DOHH2 (cell line): Measurements from ENCODE around the gene SMAD5.

Experiments
- H3F3A ChIP-seq: fragments of 200-600 bp; sonication (generic), shearing (Covaris generic); 2 replicates; pipeline ENCODE4 v1.6.0; 2016; ENCODE audit warnings: antibody characterized with exemption, mild to moderate bottlenecking; ENCODE audit not compliant: control insufficient read depth, insufficient read depth
- H3K27ac ChIP-seq: fragments of 200-600 bp; sonication (generic); 2 replicates; pipeline ENCODE4 v1.5.1; 2014; ENCODE audit warnings: low read depth, mild to moderate bottlenecking, low read length, moderate library complexity
- H3K27me3 ChIP-seq: fragments of 200-600 bp; sonication (generic); 2 replicates; pipeline ENCODE4 v1.6.1; 2014; ENCODE audit warnings: mild to moderate bottlenecking, low read length, mixed read lengths; ENCODE audit not compliant: control insufficient read depth
- H3K36me3 ChIP-seq: fragments of 200-600 bp; sonication (generic); 2 replicates; pipeline ENCODE4 v1.6.1; 2014; ENCODE audit warnings: mild to moderate bottlenecking, low read length, moderate library complexity, mixed read lengths; ENCODE audit not compliant: control insufficient read depth
- H3K4me1 ChIP-seq: fragments of 200-600 bp; sonication (generic); 2 replicates; pipeline ENCODE4 v1.6.1; 2014; ENCODE audit warnings: mild to moderate bottlenecking, low read length, mixed read lengths; ENCODE audit not compliant: control insufficient read depth
- H3K4me2 ChIP-seq: fragments of 200-600 bp; sonication (generic); 2 replicates; pipeline ENCODE4 v1.6.0; 2014; ENCODE audit warnings: mild to moderate bottlenecking, low read length, moderate library complexity
- H3K4me3 ChIP-seq: fragments of 200-600 bp; sonication (generic); 2 replicates; pipeline ENCODE4 v1.5.1; 2014; ENCODE audit warnings: mild to moderate bottlenecking, low read length, mixed read lengths
- H3K79me2 ChIP-seq: fragments of 200-600 bp; sonication (generic); 2 replicates; pipeline ENCODE4 v1.6.1; 2014; ENCODE audit warnings: mild to moderate bottlenecking, low read length, mixed read lengths; ENCODE audit not compliant: control insufficient read depth
- H3K9me2 ChIP-seq: fragments of 200-600 bp; sonication (generic); replicated peaks from 2 replicates; pipeline ENCODE4 v1.6.1; 2014; ENCODE audit warnings: mild to moderate bottlenecking, low read length, mixed read lengths; ENCODE audit not compliant: control insufficient read depth
- H3K9me3 ChIP-seq: fragments of 200-600 bp; sonication (generic); 2 replicates; pipeline ENCODE4 v1.6.1; 2014; ENCODE audit warnings: antibody characterized with exemption, low read length, mixed read lengths; ENCODE audit not compliant: control insufficient read depth, insufficient read depth
- H4K20me1 ChIP-seq: fragments of 200-600 bp; sonication (generic); 2 replicates; pipeline ENCODE4 v1.6.0; 2014; ENCODE audit warnings: low read depth, mild to moderate bottlenecking, antibody characterized with exemption, low read length, moderate library complexity; ENCODE audit not compliant: control insufficient read depth, insufficient read depth
- EZH2phosphoT487 ChIP-seq: fragments of 200-600 bp; sonication (generic); IDR thresholded peaks from 2 replicates; pipeline ENCODE4 v1.6.1; 2017; ENCODE audit warnings: borderline replicate concordance, mild to moderate bottlenecking, antibody characterized with exemption, low read length, moderate library complexity, mixed read lengths
- TF ChIP-seq, protein P1 (sequence below): fragments of 200-600 bp; sonication (generic); IDR thresholded peaks from one replicate; pipeline ENCODE4 v1.5.1; 2014; ENCODE audit warnings: antibody characterized with exemption, mild to moderate bottlenecking, low read depth, low read length; ENCODE audit not compliant: poor library complexity, severe bottlenecking

Gene SMAD5

DNA sequence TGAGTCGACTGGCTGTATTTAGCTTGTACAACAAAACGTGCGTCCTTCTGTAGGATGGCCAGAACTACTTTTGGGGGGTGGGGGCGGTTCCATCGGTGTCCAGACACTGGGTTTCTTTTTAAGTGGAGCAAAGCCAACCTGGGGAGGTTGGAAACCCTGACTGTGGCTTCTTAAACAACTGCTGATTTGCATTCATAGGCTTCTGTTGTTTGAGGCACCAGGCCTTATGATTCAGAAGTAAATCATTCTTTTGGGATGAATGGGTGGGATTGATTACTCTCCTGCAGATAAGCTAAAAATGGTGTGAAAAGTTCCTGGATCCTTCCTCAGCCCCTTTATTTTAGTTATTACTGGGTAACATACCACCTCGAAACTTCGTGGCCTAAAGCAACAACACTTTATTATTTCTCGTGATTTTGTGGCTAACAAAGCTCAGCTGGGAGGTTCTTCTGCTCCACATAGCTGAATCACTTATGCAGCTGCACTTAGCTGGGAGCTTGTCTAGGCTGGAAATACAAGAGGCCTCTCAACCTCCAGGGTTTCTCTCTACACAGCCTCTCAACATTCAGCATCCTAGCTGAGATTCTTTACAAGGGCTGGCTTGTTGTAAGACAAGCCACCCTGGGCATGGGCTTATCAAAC is 72.5 kb downstream of the SMAD5 start:
- no peak overlapping the region for H3K27ac ChIP-seq
- no peaks in the 10 kb centered on the region for H3K9me2 ChIP-seq
- no peak overlapping the region for H3K4me3 ChIP-seq
- H3K79me2 ChIP-seq: no peaks in the 10 kb centered on the region
- H3K4me1 ChIP-seq: no peaks in the 10 kb centered on the region
- no peaks in the 10 kb centered on the region for H3F3A ChIP-seq
- no peaks in the 10 kb centered on the region for H3K9me3 ChIP-seq
- H3K27me3 ChIP-seq: no peaks in the 10 kb centered on the region
- TF ChIP-seq, protein P1, sequence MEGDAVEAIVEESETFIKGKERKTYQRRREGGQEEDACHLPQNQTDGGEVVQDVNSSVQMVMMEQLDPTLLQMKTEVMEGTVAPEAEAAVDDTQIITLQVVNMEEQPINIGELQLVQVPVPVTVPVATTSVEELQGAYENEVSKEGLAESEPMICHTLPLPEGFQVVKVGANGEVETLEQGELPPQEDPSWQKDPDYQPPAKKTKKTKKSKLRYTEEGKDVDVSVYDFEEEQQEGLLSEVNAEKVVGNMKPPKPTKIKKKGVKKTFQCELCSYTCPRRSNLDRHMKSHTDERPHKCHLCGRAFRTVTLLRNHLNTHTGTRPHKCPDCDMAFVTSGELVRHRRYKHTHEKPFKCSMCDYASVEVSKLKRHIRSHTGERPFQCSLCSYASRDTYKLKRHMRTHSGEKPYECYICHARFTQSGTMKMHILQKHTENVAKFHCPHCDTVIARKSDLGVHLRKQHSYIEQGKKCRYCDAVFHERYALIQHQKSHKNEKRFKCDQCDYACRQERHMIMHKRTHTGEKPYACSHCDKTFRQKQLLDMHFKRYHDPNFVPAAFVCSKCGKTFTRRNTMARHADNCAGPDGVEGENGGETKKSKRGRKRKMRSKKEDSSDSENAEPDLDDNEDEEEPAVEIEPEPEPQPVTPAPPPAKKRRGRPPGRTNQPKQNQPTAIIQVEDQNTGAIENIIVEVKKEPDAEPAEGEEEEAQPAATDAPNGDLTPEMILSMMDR: no peak
- no peak for TF ChIP-seq EZH2phosphoT487
- H3K36me3 ChIP-seq: no peaks in the 10 kb centered on the region
- H3K4me2 ChIP-seq: no peak overlapping the region
- no peaks in the 10 kb centered on the region for H4K20me1 ChIP-seq

DNA sequence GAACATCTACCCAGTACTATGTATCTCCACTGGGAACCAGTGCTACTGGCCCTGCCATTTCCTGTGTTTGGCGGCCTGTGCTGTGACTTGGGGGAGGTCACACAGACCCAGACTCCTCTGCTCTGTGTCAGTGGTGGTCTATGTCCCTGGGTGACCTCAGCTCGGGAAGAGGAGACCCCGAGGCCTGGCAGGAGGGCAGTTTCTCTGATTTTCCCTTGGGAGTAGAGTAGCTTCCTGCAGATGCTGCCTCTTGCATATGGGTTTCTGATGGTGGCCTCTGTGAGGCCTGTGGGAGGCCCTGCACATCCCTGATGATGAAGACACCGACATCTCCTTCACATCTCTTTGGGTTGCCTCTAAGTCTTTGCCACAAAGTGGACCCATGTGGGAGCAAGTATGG is 73.3 kb downstream of the SMAD5 start:
- Histone ChIP-seq H4K20me1 (no peaks in the 10 kb centered on the region), H3K27ac (no peak overlapping the region), H3K9me2 (no peaks in the 10 kb centered on the region), H3K27me3 (no peaks in the 10 kb centered on the region; the same call in 1 of the 2 replicates), H3K9me3 (no peaks in the 10 kb centered on the region), H3K4me2 (no peak overlapping the region), H3K79me2 (no peaks in the 10 kb centered on the region), H3K4me3 (no peak overlapping the region), H3K4me1 (no peaks in the 10 kb centered on the region), H3K36me3 (no peaks in the 10 kb centered on the region), H3F3A (no peaks in the 10 kb centered on the region)
- TF ChIP-seq, protein P1: no peak
- TF ChIP-seq EZH2phosphoT487: no peak

DNA sequence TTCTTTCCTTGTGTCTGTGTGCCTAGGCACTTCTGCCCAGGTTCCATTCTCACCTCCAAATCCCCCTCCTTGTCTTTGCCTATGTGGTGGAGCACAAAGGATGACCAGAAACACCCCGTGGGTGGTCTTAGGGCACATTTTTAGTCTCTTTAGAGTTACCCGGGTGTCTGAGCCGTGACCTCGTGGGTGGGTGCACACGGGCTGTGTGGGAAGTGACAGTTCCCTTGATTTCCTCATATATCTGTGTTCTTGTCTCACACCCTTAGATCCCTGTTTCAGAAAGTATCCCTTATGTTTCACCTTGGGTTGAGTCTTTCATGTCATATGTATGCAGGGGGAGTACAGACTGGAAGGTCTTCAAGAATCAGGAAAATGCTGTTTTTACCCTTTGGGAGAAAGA is 73.7 kb downstream of the SMAD5 start:
- H3K36me3 ChIP-seq: no peaks in the 10 kb centered on the region
- H3F3A ChIP-seq: no peaks in the 10 kb centered on the region
- TF ChIP-seq EZH2phosphoT487: no peak
- TF ChIP-seq, protein P1: no peak
- no peaks in the 10 kb centered on the region for H3K9me3 ChIP-seq
- no peak overlapping the region for H3K4me3 ChIP-seq
- H3K79me2 ChIP-seq: no peaks in the 10 kb centered on the region
- H3K9me2 ChIP-seq: no peaks in the 10 kb centered on the region
- no peak overlapping the region for H3K27ac ChIP-seq
- no peaks in the 10 kb centered on the region for H4K20me1 ChIP-seq
- H3K4me2 ChIP-seq: no peak overlapping the region
- H3K27me3 ChIP-seq: peaks cover 4% of the 10 kb centered on the region
- H3K4me1 ChIP-seq: no peaks in the 10 kb centered on the region
